HFFc6 (cell line): Measurements from ENCODE around the gene CFAP53. TPM values are rescaled to one million over a fixed set of nuclear protein-coding genes. Genes with fewer than 3 reads are reported as not detected.
"Not testable (repeated sequence)": the region's sequence is repeated elsewhere in the genome, so short reads cannot be mapped to it uniquely, and the experiment has no call there.

Experiments
- DNase-seq: peaks from one replicate; pipeline ENCODE4 v3.0.0-alpha.2; 2018
- H3K27ac Mint-ChIP-seq: 2 replicates; pipeline ENCODE4 v1.8.0; 2020; ENCODE audit warnings: mild to moderate bottlenecking, mixed read lengths
- H3K27me3 Mint-ChIP-seq: 2 replicates; pipeline ENCODE4 v1.8.0; 2021; ENCODE audit warnings: mild to moderate bottlenecking, moderate library complexity, mixed read lengths; ENCODE audit not compliant: insufficient read depth
- H3K36me3 Mint-ChIP-seq: 2 replicates; pipeline ENCODE4 v1.8.0; 2021; ENCODE audit warnings: low read depth, mixed read lengths
- H3K4me1 Mint-ChIP-seq: 2 replicates; pipeline ENCODE4 v1.8.0; 2020; ENCODE audit warnings: low read depth, mixed read lengths
- H3K4me3 Mint-ChIP-seq: 2 replicates; pipeline ENCODE4 v1.8.0; 2020; ENCODE audit warnings: mild to moderate bottlenecking, moderate library complexity, mixed read lengths
- H3K9me3 Mint-ChIP-seq: 2 replicates; pipeline ENCODE4 v1.8.0; 2020; ENCODE audit warnings: mild to moderate bottlenecking, mixed read lengths
- CTCF ChIP-seq: fragments of 200-600 bp; sonication (generic); IDR thresholded peaks from 2 replicates; pipeline ENCODE4 v1.5.0; 2021; ENCODE audit warnings: antibody characterized with exemption, mild to moderate bottlenecking
- total RNA-seq, 6 experiments: library from RNA; stranded (reverse); fragmentation: NEBNext Ultra II Directional; extraction: Animal tissue kit (Norgen Biotek cat#: 25700); gene quantifications; 2 replicates in 1 of 6; 3 replicates in 5 of 6; pipeline ENCODE4 v1.2.3, GENCODE V29; 2021

Gene CFAP53
- total RNA-seq, 6 experiments from 2014 or later: 0.10 to 0.17 (median 0.14) TPM; not detected in 3

- DNase-seq: no peak
- H3K27ac Mint-ChIP-seq: no peak overlapping the region
- H3K9me3 Mint-ChIP-seq: no peaks in the 10 kb centered on the region; the same call in 1 of the 2 replicates
- no peaks in the 10 kb centered on the region for H3K36me3 Mint-ChIP-seq
- no peak overlapping the region for H3K4me3 Mint-ChIP-seq
- peaks cover 5% of the 10 kb centered on the region for H3K27me3 Mint-ChIP-seq
- TF ChIP-seq CTCF: no peak
- H3K4me1 Mint-ChIP-seq: peaks cover 19% of the 10 kb centered on the region
Observed at GRCh38 chr18:50311650-50312049, 45.4 kb upstream of the CFAP53 start.

GRCh38 chr18:50310080-50310479 lies 43.8 kb upstream of the CFAP53 start:
- H3K4me1 Mint-ChIP-seq: peaks cover 19% of the 10 kb centered on the region
- no peak for DNase-seq
- H3K36me3 Mint-ChIP-seq: no peaks in the 10 kb centered on the region
- peaks cover 5% of the 10 kb centered on the region for H3K27me3 Mint-ChIP-seq
- no peak for TF ChIP-seq CTCF
- H3K27ac Mint-ChIP-seq: no peak overlapping the region
- H3K4me3 Mint-ChIP-seq: no peak overlapping the region
- H3K9me3 Mint-ChIP-seq: no peaks in the 10 kb centered on the region; the same call in none of the 2 replicates

- peaks cover 19% of the 10 kb centered on the region for H3K4me1 Mint-ChIP-seq
- not testable (repeated sequence) for H3K4me3 Mint-ChIP-seq, DNase-seq, H3K27me3 Mint-ChIP-seq, H3K27ac Mint-ChIP-seq, H3K9me3 Mint-ChIP-seq, H3K36me3 Mint-ChIP-seq
Observed at GRCh38 chr18:50308851-50309250, 42.6 kb upstream of the CFAP53 start.

- Mint-ChIP-seq H3K9me3 (no peaks in the 10 kb centered on the region; the same call in none of the 2 replicates), H3K4me3 (peak overlapping the region; percentile 85), H3K27me3 (peaks cover 7% of the 10 kb centered on the region), H3K27ac (peak overlapping the region; percentile 24), H3K36me3 (no peaks in the 10 kb centered on the region), H3K4me1 (peaks cover 19% of the 10 kb centered on the region)
- DNase-seq: peak; percentile 69
- no peak for TF ChIP-seq CTCF
Observed at GRCh38 chr18:50307738-50308470, 41.6 kb upstream of the CFAP53 start.

- peak overlapping the region; percentile 24 for H3K27ac Mint-ChIP-seq
- TF ChIP-seq CTCF: no peak
- H3K36me3 Mint-ChIP-seq: no peaks in the 10 kb centered on the region
- peak overlapping the region; percentile 85 for H3K4me3 Mint-ChIP-seq
- H3K9me3 Mint-ChIP-seq: no peaks in the 10 kb centered on the region; the same call in none of the 2 replicates
- H3K27me3 Mint-ChIP-seq: peaks cover 8% of the 10 kb centered on the region
- DNase-seq: no peak
- peaks cover 19% of the 10 kb centered on the region for H3K4me1 Mint-ChIP-seq
Observed at GRCh38 chr18:50307400-50307737, 41.1 kb upstream of the CFAP53 start.

GRCh38 chr18:50306944-50307343 lies 40.6 kb upstream of the CFAP53 start:
- Mint-ChIP-seq H3K9me3 (no peaks in the 10 kb centered on the region; the same call in none of the 2 replicates), H3K27me3 (peaks cover 8% of the 10 kb centered on the region), H3K4me1 (peaks cover 19% of the 10 kb centered on the region), H3K4me3 (peak overlapping the region; percentile 85), H3K36me3 (no peaks in the 10 kb centered on the region), H3K27ac (no peak overlapping the region)
- TF ChIP-seq CTCF: no peak
- DNase-seq: no peak
